Measurements from ENCODE around the gene TMEM214.
A peak's percentile ranks its signal among the peaks of the same experiment; 100 is the strongest.

The TMEM214 gene, protein sequence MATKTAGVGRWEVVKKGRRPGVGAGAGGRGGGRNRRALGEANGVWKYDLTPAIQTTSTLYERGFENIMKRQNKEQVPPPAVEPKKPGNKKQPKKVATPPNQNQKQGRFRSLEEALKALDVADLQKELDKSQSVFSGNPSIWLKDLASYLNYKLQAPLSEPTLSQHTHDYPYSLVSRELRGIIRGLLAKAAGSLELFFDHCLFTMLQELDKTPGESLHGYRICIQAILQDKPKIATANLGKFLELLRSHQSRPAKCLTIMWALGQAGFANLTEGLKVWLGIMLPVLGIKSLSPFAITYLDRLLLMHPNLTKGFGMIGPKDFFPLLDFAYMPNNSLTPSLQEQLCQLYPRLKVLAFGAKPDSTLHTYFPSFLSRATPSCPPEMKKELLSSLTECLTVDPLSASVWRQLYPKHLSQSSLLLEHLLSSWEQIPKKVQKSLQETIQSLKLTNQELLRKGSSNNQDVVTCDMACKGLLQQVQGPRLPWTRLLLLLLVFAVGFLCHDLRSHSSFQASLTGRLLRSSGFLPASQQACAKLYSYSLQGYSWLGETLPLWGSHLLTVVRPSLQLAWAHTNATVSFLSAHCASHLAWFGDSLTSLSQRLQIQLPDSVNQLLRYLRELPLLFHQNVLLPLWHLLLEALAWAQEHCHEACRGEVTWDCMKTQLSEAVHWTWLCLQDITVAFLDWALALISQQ

DNA sequence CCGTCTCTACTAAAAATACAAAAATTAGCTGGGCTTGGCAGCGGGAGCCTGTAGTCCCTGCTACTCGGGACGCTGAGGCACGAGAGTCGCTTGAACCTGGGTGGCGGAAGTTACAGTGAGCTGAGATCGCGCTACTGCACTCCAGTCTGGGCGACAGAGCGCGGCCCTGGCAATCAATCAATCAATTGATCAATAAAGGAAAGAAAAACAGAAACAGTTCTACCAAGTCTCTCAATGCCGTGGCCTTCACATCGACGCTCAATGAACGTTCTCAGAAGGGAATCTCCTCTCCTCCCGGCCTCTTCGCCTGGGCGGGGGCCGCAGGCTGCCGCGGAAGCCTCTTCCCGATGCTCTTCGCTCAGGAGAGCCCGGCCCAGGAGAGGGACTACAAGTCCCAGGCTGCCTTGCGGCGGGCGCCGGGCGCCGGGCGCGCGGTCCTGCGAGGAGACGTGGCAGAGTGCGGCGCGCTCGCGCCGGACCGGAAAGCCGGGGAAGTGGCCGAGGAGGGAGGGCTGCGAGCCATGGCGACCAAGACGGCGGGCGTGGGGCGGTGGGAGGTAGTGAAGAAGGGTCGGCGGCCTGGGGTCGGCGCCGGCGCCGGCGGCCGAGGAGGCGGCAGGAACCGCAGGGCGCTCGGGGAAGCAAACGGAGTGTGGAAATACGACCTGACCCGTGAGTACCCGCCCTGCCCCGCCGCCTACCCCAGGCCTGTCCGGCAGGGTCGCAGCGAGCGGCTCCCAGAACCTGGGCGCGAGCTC lies at the start of gene TMEM214:
Gene TMEM214, plus strand, starts transcription at position 471 of the 758 bp plus-strand sequence. Its CDS starts 51 bp downstream, at position 522.
- peak within 1 kb of the TSS; percentile 90 for H3K4me3 ChIP-seq (ENCODE audit: low read depth, low read length)
- TF ChIP-seq, protein P1, sequence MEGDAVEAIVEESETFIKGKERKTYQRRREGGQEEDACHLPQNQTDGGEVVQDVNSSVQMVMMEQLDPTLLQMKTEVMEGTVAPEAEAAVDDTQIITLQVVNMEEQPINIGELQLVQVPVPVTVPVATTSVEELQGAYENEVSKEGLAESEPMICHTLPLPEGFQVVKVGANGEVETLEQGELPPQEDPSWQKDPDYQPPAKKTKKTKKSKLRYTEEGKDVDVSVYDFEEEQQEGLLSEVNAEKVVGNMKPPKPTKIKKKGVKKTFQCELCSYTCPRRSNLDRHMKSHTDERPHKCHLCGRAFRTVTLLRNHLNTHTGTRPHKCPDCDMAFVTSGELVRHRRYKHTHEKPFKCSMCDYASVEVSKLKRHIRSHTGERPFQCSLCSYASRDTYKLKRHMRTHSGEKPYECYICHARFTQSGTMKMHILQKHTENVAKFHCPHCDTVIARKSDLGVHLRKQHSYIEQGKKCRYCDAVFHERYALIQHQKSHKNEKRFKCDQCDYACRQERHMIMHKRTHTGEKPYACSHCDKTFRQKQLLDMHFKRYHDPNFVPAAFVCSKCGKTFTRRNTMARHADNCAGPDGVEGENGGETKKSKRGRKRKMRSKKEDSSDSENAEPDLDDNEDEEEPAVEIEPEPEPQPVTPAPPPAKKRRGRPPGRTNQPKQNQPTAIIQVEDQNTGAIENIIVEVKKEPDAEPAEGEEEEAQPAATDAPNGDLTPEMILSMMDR (IDR thresholded peaks at IDR 0.05; ENCODE audit: control insufficient read depth, extremely low read depth, insufficient read depth): no peak
- DNase-seq (ENCODE audit: low read depth): peak; percentile 50

DNA sequence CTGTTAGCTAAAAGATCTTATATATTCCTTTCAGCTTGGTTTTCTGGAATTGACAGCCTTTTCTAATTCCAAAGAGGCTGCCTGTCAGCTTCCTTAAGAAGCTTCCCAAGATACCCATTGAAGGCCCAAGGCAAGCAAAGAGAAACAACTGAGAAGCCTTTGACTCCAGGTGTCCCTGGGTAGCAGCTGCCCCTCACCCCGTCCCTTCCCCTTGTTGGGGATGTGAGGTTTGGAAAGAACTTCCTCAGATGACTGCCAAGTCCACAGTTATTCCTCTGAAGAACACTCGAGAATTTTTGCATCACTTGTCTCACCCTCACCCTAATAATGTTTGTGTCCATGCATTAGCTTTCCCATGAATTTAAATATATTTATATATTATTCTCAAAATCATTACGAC lies 49.0 kb upstream of the TMEM214 start:
- no peak overlapping the region for H3K4me3 ChIP-seq (ENCODE audit: low read depth, low read length)
- DNase-seq (ENCODE audit: low read depth): no peak
- TF ChIP-seq, protein P1 (IDR thresholded peaks at IDR 0.05; ENCODE audit: control insufficient read depth, extremely low read depth, insufficient read depth): no peak

DNA sequence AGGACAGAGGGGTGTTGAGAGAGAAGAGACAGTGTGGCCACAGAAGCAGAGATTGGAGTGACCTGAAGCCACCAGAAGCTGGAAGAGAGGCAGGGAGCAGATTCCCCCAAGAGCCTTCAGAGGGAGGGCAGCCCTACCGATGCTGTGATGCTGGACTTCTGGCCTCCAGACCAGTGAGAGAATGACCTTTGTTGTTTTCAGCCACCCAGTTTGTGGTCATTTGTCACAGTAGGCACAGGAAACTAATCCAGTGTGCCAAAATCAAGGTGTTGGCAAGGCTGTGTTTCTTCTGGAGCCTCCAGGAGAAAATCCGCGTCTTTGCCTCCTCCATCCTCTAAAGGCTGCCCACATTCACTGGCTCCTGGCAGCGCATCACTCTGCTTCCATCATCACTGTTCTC lies 47.0 kb upstream of the TMEM214 start:
- DNase-seq (ENCODE audit: low read depth): no peak
- TF ChIP-seq, protein P1 (IDR thresholded peaks at IDR 0.05; ENCODE audit: control insufficient read depth, extremely low read depth, insufficient read depth): no peak
- no peak overlapping the region for H3K4me3 ChIP-seq (ENCODE audit: low read depth, low read length)

DNA sequence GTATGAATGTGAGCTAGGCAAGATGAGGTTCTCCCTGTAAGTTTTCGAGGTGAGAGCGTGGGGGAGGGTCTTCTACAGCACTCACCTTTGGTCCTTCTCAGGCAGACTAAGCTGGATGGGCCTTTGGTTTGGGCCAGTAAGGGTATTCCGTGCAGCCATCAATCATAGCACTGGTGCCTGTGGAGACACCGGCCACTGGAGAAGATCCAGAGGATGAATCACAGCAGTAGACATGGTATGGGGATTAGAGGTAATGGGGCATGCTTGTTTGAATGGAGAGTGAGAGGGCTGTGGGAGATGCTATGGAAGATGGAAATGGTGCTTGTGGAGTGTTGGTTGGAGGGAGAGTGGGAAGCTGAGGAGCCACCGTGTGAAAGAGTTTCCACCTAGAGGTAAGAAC lies 46.2 kb upstream of the TMEM214 start:
- H3K4me3 ChIP-seq (ENCODE audit: low read depth, low read length): no peak overlapping the region
- TF ChIP-seq, protein P1 (IDR thresholded peaks at IDR 0.05; ENCODE audit: control insufficient read depth, extremely low read depth, insufficient read depth): no peak
- DNase-seq (ENCODE audit: low read depth): no peak

DNA sequence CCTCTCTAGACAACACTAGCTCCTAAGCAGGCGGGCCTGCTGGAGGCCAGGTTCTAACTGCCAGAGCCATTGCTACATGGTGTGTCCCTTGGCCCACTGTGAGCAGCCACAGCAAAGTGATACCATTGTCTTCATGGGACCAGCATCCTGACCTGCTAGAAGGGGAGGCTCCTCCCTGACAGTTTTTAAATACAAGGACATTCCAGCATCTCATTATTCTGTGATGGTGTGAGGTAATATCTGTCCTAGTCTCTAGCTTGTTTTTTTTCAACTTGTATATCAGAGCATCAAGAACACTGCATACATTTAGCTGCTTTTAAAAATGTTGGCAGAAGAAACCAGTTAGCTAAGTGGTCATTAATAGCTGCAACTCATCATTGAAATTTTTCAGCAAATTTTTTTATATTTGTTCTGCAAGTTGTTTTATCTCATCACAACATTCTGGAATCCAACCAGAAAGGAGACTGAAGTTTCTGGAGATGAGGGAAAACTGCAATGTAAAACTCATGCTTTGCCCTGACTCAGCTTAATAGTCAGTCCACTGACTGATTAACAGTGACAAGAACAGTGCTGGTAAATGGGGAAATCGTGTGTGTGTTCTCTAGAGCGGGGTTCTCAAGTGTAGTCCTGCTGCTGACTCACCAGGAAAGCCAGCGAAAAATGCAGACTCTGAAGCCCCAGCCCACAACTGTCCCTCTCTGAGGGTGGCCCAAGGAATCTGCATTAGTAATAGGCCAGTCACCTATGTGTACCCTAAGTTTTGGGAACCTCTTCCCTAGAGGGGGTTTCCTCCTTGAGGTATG lies 44.5 kb upstream of the TMEM214 start:
- TF ChIP-seq, protein P1 (IDR thresholded peaks at IDR 0.05; ENCODE audit: control insufficient read depth, extremely low read depth, insufficient read depth): no peak

DNA sequence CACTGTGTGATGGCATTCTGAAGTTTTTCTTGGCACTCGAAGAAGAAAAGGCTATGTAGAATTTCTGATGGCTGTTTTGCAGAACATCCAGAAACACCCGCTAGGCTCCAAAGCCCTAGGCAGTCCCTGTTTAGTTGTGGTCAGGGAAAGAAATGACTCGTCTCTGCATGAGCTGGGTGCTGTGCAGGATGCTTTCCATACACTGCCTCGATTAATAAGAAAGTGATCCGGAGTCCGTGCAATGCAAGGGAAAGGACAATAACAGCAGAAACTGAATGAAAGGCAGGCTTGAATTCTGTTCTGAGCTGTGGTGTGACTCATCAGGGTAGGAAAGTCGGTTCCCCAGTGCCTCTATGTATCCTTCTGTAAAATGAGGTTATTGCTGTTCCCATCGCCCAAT lies 43.6 kb upstream of the TMEM214 start:
- no peak for DNase-seq (ENCODE audit: low read depth)
- no peak overlapping the region for H3K4me3 ChIP-seq (ENCODE audit: low read depth, low read length)
- TF ChIP-seq, protein P1 (IDR thresholded peaks at IDR 0.05; ENCODE audit: control insufficient read depth, extremely low read depth, insufficient read depth): no peak

More for the DNA sequence above, 44.5 kb upstream of the TMEM214 start:
- no peak overlapping the region for H3K4me3 ChIP-seq (ENCODE audit: low read depth, low read length)
- no peak for DNase-seq (ENCODE audit: low read depth)
